ENCODE measurements around the gene GP5. TPM values are rescaled to one million over a fixed set of nuclear protein-coding genes. Genes with fewer than 3 reads are reported as not detected.

Gene GP5
- total and polyA plus RNA-seq, 2 donors (not counting 1 experiment from before 2014, with no cell fraction given), result 0.01 to 0.15 TPM

- ChIA-PET POLR2A (no interaction called here), CTCF (no interaction called here)
- Histone ChIP-seq H3K79me2 (ENCODE audit: control insufficient read depth, insufficient read depth, low read length) (no peaks in the 10 kb centered on the region), H3K4me3 (ENCODE audit: control extremely low read depth in 1 of 5, extremely low read depth in 1 of 5, insufficient read depth in 1 of 5, low read depth in 2 of 5, low read length in 4 of 5) (no peak overlapping the region), H3K9ac (ENCODE audit: low read length) (no peak overlapping the region), H3K9me3 (ENCODE audit: control extremely low read depth in 1 of 3, control insufficient read depth in 2 of 3, insufficient read depth in 1 of 3, low read length in 2 of 3) (peaks cover 0 to 3% (median 0%) of the 10 kb centered on the region in 3 donors), H3K4me2 (replicated peaks; ENCODE audit: low read depth, low read length, poor library complexity, severe bottlenecking) (no peak overlapping the region), H3K4me1 (ENCODE audit: control insufficient read depth in 2 of 2, insufficient read depth in 2 of 2, low read length in 2 of 2) (no peaks in the 10 kb centered on the region), H2AFZ (ENCODE audit: insufficient read depth, low read depth, low read length, poor library complexity, severe bottlenecking) (no peak overlapping the region), H3K36me3 (replicated peaks in 1 of 2; ENCODE audit: control extremely low read depth in 1 of 2, control insufficient read depth in 1 of 2, extremely low read depth in 1 of 2, insufficient read depth in 2 of 2, low read length in 1 of 2) (no peaks in the 10 kb centered on the region), H3K27ac (ENCODE audit: low read length in 2 of 2) (no peak overlapping the region), H4K20me1 (ENCODE audit: control insufficient read depth, insufficient read depth, low read length, poor library complexity, severe bottlenecking) (no peaks in the 10 kb centered on the region), H3K27me3 (replicated peaks in 1 of 4; ENCODE audit: control extremely low read depth in 1 of 4, control insufficient read depth in 3 of 4, insufficient read depth in 4 of 4, low read length in 3 of 4) (peaks cover 0 to 28% (median 3%) of the 10 kb centered on the region in 4 experiments)
- WGBS (ENCODE audit: insufficient coverage), result 97% methylated on average over 6 of the region's 10 CpGs
- Mint-ChIP-seq H3K27me3 (peaks cover 45% of the 10 kb centered on the region), H3K9me3 (ENCODE audit: insufficient read depth) (no peaks in the 10 kb centered on the region), H3K4me3 (no peak overlapping the region), H3K27ac (no peak overlapping the region), H3K4me1 (no peaks in the 10 kb centered on the region)
- ATAC-seq (ENCODE audit: low read depth) (no peak), DNase-seq (no peak)
- TF ChIP-seq EZH2 (IDR thresholded peaks at IDR 0.05; ENCODE audit: borderline replicate concordance, insufficient read depth, low read depth, low read length, poor library complexity, severe bottlenecking), result no peak
- TF ChIP-seq, protein P1, sequence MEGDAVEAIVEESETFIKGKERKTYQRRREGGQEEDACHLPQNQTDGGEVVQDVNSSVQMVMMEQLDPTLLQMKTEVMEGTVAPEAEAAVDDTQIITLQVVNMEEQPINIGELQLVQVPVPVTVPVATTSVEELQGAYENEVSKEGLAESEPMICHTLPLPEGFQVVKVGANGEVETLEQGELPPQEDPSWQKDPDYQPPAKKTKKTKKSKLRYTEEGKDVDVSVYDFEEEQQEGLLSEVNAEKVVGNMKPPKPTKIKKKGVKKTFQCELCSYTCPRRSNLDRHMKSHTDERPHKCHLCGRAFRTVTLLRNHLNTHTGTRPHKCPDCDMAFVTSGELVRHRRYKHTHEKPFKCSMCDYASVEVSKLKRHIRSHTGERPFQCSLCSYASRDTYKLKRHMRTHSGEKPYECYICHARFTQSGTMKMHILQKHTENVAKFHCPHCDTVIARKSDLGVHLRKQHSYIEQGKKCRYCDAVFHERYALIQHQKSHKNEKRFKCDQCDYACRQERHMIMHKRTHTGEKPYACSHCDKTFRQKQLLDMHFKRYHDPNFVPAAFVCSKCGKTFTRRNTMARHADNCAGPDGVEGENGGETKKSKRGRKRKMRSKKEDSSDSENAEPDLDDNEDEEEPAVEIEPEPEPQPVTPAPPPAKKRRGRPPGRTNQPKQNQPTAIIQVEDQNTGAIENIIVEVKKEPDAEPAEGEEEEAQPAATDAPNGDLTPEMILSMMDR (IDR thresholded peaks at IDR 0.05), result no peak
- intact Hi-C loops (cut with micrococcal nuclease), result no loop called here
Observed at GRCh38 chr3:194370753-194371152, 28.3 kb downstream of the GP5 start.

- Mint-ChIP-seq H3K27ac (no peak within 1 kb of the TSS), H3K27me3 (peaks cover 36% of the 10 kb centered on the region), H3K9me3 (ENCODE audit: insufficient read depth) (no peaks in the 10 kb centered on the region), H3K4me1 (no peaks in the 10 kb centered on the region), H3K4me3 (no peak within 1 kb of the TSS)
- Histone ChIP-seq H3K27ac (ENCODE audit: low read length in 2 of 2) (no peak within 1 kb of the TSS), H3K27me3 (replicated peaks in 1 of 4; ENCODE audit: control extremely low read depth in 1 of 4, control insufficient read depth in 3 of 4, insufficient read depth in 4 of 4, low read length in 3 of 4) (peaks cover 0 to 25% (median 3%) of the 10 kb centered on the region in 4 experiments), H3K4me1 (ENCODE audit: control insufficient read depth in 2 of 2, insufficient read depth in 2 of 2, low read length in 2 of 2) (no peaks in the 10 kb centered on the region), H3K36me3 (replicated peaks in 1 of 2; ENCODE audit: control extremely low read depth in 1 of 2, control insufficient read depth in 1 of 2, extremely low read depth in 1 of 2, insufficient read depth in 2 of 2, low read length in 1 of 2) (no peaks in the 10 kb centered on the region), H2AFZ (ENCODE audit: insufficient read depth, low read depth, low read length, poor library complexity, severe bottlenecking) (no peak within 1 kb of the TSS), H4K20me1 (ENCODE audit: control insufficient read depth, insufficient read depth, low read length, poor library complexity, severe bottlenecking) (no peaks in the 10 kb centered on the region), H3K9ac (ENCODE audit: low read length) (no peak within 1 kb of the TSS), H3K4me3 (ENCODE audit: control extremely low read depth in 1 of 5, extremely low read depth in 1 of 5, insufficient read depth in 1 of 5, low read depth in 2 of 5, low read length in 4 of 5) (no peak within 1 kb of the TSS), H3K9me3 (ENCODE audit: control extremely low read depth in 1 of 3, control insufficient read depth in 2 of 3, insufficient read depth in 1 of 3, low read length in 2 of 3) (peaks cover 0 to 3% (median 0%) of the 10 kb centered on the region in 3 donors), H3K79me2 (ENCODE audit: control insufficient read depth, insufficient read depth, low read length) (no peaks in the 10 kb centered on the region), H3K4me2 (replicated peaks; ENCODE audit: low read depth, low read length, poor library complexity, severe bottlenecking) (no peak within 1 kb of the TSS)
- WGBS (ENCODE audit: insufficient coverage), result 34% methylated on average over 18 of the region's 21 CpGs
- ChIA-PET CTCF (no interaction called here), POLR2A (no interaction called here)
- no peak for TF ChIP-seq EZH2 (IDR thresholded peaks at IDR 0.05; ENCODE audit: borderline replicate concordance, insufficient read depth, low read depth, low read length, poor library complexity, severe bottlenecking)
- TF ChIP-seq, protein P1 (IDR thresholded peaks at IDR 0.05), result no peak
- intact Hi-C loops (cut with micrococcal nuclease), result no loop called here
- DNase-seq (no peak), ATAC-seq (ENCODE audit: low read depth) (no peak)
Observed at GRCh38 chr3:194369522-194370279, 29.4 kb downstream of the GP5 start, which contains the start of gene LRRC15. LRRC15 (minus strand) TSS chr3:194369743; CDS start chr3:194361043, 8,700 bp downstream.
